ENCODE measurements around the gene WDR38. TPM values are rescaled to one million over a fixed set of nuclear protein-coding genes. Genes with fewer than 3 reads are reported as not detected.

The WDR38 gene
- polyA plus RNA-seq, 1 donor (not counting 4 experiments of a cell fraction or from before 2014, with no cell fraction given), result not detected

GRCh38 chr9:124858330-124859046 is 5.2 kb downstream of the WDR38 start:
- H3K36me3 ChIP-seq (ENCODE audit: control insufficient read depth in 2 of 2, extremely low read depth in 1 of 2, insufficient read depth in 2 of 2, low read length in 2 of 2), result peaks cover 34 to 49% of the 10 kb centered on the region in 2 experiments
- TF ChIP-seq CTCF (optimal IDR thresholded peaks at IDR 0.05 in 1 of 3, IDR thresholded peaks at IDR 0.05 in 1 of 3, conservative IDR thresholded peaks at IDR 0.05 in 1 of 3; ENCODE audit: extremely low read depth in 1 of 3, insufficient read depth in 2 of 3, low read length in 3 of 3) (no peak), EZH2 (IDR thresholded peaks at IDR 0.05; ENCODE audit: low read length) (no peak)
- H2AFZ ChIP-seq (ENCODE audit: control insufficient read depth, low read length), result no peak overlapping the region
- FAIRE-seq, result no peak
- peak overlapping the region; percentile 2 for H3K9ac ChIP-seq (ENCODE audit: control insufficient read depth, extremely low read depth, insufficient read depth, low read length)
- no peak for DNase-seq (ENCODE audit: low read depth, low spot score)
- H3K27ac ChIP-seq (ENCODE audit: control insufficient read depth, insufficient read depth, low read length), result no peak overlapping the region
- peaks cover 38% of the 10 kb centered on the region for H3K79me2 ChIP-seq (ENCODE audit: control insufficient read depth, insufficient read depth, low read length)
- H3K4me1 ChIP-seq (ENCODE audit: control insufficient read depth, extremely low read depth, insufficient read depth, low read length), result peaks cover 28% of the 10 kb centered on the region
- peaks cover 51% of the 10 kb centered on the region for H4K20me1 ChIP-seq (ENCODE audit: control insufficient read depth, extremely low read depth, insufficient read depth, low read length)
- H3K9me3 ChIP-seq (ENCODE audit: control insufficient read depth, low read depth, low read length), result no peaks in the 10 kb centered on the region
- no peak overlapping the region for H3K4me3 ChIP-seq (ENCODE audit: control insufficient read depth in 2 of 3, extremely low read depth in 1 of 3, insufficient read depth in 2 of 3, low read depth in 1 of 3, low read length in 3 of 3)
- dilution Hi-C loops (cut with MboI; ENCODE audit: extremely low pct_ligation_motif_present, low sequenced_read_pairs), result no loop called here
- H3K27me3 ChIP-seq (ENCODE audit: control insufficient read depth, extremely low read depth, insufficient read depth, low read length), result no peaks in the 10 kb centered on the region
- peak overlapping the region; percentile 8 for H3K4me2 ChIP-seq (ENCODE audit: control insufficient read depth, extremely low read depth, insufficient read depth, low read depth, low read length)
- H3K9me1 ChIP-seq (ENCODE audit: control insufficient read depth, extremely low read depth, insufficient read depth, low read length), result no peaks in the 10 kb centered on the region

GRCh38 chr9:124859803-124860581 is 6.7 kb downstream of the WDR38 start:
- Histone ChIP-seq H3K4me1 (ENCODE audit: control insufficient read depth, extremely low read depth, insufficient read depth, low read length) (peaks cover 31% of the 10 kb centered on the region), H3K36me3 (ENCODE audit: control insufficient read depth in 2 of 2, extremely low read depth in 1 of 2, insufficient read depth in 2 of 2, low read length in 2 of 2) (peaks cover 34 to 49% of the 10 kb centered on the region in 2 experiments), H3K9me1 (ENCODE audit: control insufficient read depth, extremely low read depth, insufficient read depth, low read length) (no peaks in the 10 kb centered on the region), H3K27me3 (ENCODE audit: control insufficient read depth, extremely low read depth, insufficient read depth, low read length) (no peaks in the 10 kb centered on the region), H3K79me2 (ENCODE audit: control insufficient read depth, insufficient read depth, low read length) (peaks cover 38% of the 10 kb centered on the region), H3K27ac (ENCODE audit: control insufficient read depth, insufficient read depth, low read length) (peak overlapping the region; percentile 91), H3K9ac (ENCODE audit: control insufficient read depth, extremely low read depth, insufficient read depth, low read length) (peak overlapping the region; percentile 96), H4K20me1 (ENCODE audit: control insufficient read depth, extremely low read depth, insufficient read depth, low read length) (peaks cover 47% of the 10 kb centered on the region), H3K4me3 (ENCODE audit: control insufficient read depth in 2 of 3, extremely low read depth in 1 of 3, insufficient read depth in 2 of 3, low read depth in 1 of 3, low read length in 3 of 3) (peak overlapping the region; percentile 92 to 95 (median 94)), H2AFZ (ENCODE audit: control insufficient read depth, low read length) (no peak overlapping the region), H3K4me2 (ENCODE audit: control insufficient read depth, extremely low read depth, insufficient read depth, low read depth, low read length) (peak overlapping the region; percentile 89), H3K9me3 (ENCODE audit: control insufficient read depth, low read depth, low read length) (no peaks in the 10 kb centered on the region)
- TF ChIP-seq CTCF (optimal IDR thresholded peaks at IDR 0.05 in 1 of 3, IDR thresholded peaks at IDR 0.05 in 1 of 3, conservative IDR thresholded peaks at IDR 0.05 in 1 of 3; ENCODE audit: extremely low read depth in 1 of 3, insufficient read depth in 2 of 3, low read length in 3 of 3), result no peak
- no peak for FAIRE-seq
- no peak for DNase-seq (ENCODE audit: low read depth, low spot score)
- dilution Hi-C loops (cut with MboI; ENCODE audit: extremely low pct_ligation_motif_present, low sequenced_read_pairs), result no loop called here

Data from keratinocyte (primary cell).